KOPT-K1 (cell line): ENCODE results near the gene SLC2A2.

ENCODE experiments used
- H3K27ac ChIP-seq: fragments of 200-600 bp; sonication (generic); 2 replicates; pipeline ENCODE4 v1.5.1; 2016; ENCODE audit warnings: antibody characterized with exemption, mild to moderate bottlenecking, low read depth, low read length; ENCODE audit not compliant: poor library complexity, severe bottlenecking
- H3K36me3 ChIP-seq: fragments of 200-600 bp; sonication (generic); 2 replicates; pipeline ENCODE4 v1.5.1; 2017; ENCODE audit warnings: antibody characterized with exemption, mild to moderate bottlenecking, low read length, moderate library complexity; ENCODE audit not compliant: insufficient read depth
- H3K9me3 ChIP-seq: fragments of 200-600 bp; sonication (generic); 2 replicates; pipeline ENCODE4 v1.5.1; 2017; ENCODE audit warnings: antibody characterized with exemption, low read length, mild to moderate bottlenecking; ENCODE audit not compliant: insufficient read depth, poor library complexity, severe bottlenecking

Gene SLC2A2

GRCh38 chr3:171049861-171050444, 23.4 kb upstream of the SLC2A2 start:
- Histone ChIP-seq H3K36me3 (no peaks in the 10 kb centered on the region), H3K27ac (no peak overlapping the region), H3K9me3 (no peaks in the 10 kb centered on the region)

DNA sequence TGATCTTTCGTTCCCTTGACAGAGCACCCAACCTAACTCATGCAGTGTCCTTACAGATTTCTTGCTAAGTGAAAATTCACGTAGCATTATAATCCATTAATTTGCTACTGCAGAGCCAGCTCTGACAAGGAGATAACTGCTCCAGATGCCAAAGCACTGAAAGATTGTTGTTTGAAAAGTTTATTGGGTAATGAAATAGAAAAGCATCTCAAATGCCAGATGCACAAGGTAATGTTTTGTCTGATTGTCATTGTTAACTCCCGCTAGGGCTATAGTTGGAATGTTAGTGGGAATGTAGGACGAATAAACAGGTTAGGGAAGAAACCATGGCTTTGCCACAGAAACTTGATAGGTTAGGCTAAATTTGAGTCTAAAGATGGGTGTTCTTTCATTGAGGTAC, 20.2 kb upstream of the SLC2A2 start:
- H3K9me3 ChIP-seq: no peaks in the 10 kb centered on the region
- no peak overlapping the region for H3K27ac ChIP-seq
- H3K36me3 ChIP-seq: no peaks in the 10 kb centered on the region

DNA sequence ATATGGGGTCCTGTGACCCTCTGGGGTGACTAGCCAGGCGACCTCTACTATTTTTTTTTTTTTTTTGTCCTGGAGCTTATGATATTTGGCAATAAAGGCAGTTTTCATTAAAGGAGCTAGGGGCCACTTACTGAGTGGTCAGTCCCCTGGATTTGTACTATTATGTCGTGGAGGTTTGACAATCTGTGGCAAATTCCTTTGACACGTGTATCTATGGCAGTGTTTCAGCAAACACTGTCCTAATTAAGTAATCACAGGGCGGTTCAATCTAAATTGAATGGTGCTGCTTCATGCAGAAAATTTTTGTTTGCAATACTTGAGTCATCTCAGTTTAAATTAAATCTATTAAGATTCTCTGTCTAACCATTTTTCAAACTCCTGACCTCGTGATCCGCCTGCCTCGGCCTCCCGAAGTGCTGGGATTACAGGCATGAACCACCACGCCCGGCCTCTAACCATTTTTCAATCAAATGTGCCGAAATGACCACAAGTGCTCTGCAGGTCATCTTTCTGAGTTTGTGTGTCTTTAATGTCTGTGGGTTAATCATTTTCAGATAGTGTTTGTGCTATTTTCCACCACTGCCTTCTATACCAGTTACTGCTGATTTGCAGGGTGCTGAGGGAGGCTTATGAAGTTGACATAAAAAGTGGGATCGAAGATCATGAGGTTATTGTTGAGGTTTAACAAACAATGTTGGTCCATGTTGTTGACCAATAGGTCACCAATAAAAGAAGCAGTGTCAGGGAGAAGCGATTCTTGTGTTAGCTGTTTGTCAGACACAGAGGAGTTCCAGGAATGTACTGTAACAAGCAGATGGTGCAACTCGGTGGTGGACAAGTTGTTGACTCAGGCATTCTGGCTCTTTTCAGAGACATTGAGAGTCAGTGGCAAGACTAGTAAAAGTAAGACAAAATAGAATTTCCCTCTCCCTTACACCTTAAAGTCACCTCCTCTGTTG, 18.6 kb upstream of the SLC2A2 start:
- no peaks in the 10 kb centered on the region for H3K36me3 ChIP-seq
- H3K9me3 ChIP-seq: no peaks in the 10 kb centered on the region
- H3K27ac ChIP-seq: no peak overlapping the region

- no peaks in the 10 kb centered on the region for H3K9me3 ChIP-seq
- H3K36me3 ChIP-seq: no peaks in the 10 kb centered on the region
These were observed 17.9 kb upstream of the SLC2A2 start for GRCh38 chr3:171044384-171044783.

GRCh38 chr3:171039674-171040073, 13.2 kb upstream of the SLC2A2 start:
- H3K27ac ChIP-seq: no peak overlapping the region
- H3K36me3 ChIP-seq: no peaks in the 10 kb centered on the region
- no peaks in the 10 kb centered on the region for H3K9me3 ChIP-seq

More at GRCh38 chr3:171044384-171044783, 17.9 kb upstream of the SLC2A2 start:
- H3K27ac ChIP-seq: no peak overlapping the region

DNA sequence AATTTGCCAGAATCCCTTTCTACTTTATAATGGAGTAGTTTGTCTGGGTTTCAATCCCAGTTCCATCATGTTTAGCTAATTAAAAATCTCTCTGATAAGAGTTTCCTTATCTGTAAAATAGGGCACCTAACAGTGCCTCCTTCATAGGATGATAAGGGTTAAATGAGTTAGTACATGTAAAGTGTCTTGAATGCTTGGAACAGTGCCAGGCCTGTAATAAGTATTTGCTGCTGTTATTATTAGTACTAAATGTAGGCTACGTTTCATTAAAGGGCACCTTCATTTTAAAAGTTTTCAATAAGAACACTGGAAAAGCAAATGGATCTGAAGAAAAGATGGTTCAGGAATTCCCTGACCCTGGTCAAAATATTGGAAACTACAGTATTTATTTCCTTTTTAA, 11.8 kb upstream of the SLC2A2 start:
- no peaks in the 10 kb centered on the region for H3K9me3 ChIP-seq
- no peaks in the 10 kb centered on the region for H3K36me3 ChIP-seq
- no peak overlapping the region for H3K27ac ChIP-seq

- Histone ChIP-seq H3K27ac (no peak overlapping the region), H3K36me3 (no peaks in the 10 kb centered on the region), H3K9me3 (no peaks in the 10 kb centered on the region)
These were observed 2.3 kb upstream of the SLC2A2 start for GRCh38 chr3:171028779-171029232.

- Histone ChIP-seq H3K9me3 (no peaks in the 10 kb centered on the region), H3K27ac (no peak overlapping the region)
These were observed 1.7 kb upstream of the SLC2A2 start for GRCh38 chr3:171028025-171028778.

DNA sequence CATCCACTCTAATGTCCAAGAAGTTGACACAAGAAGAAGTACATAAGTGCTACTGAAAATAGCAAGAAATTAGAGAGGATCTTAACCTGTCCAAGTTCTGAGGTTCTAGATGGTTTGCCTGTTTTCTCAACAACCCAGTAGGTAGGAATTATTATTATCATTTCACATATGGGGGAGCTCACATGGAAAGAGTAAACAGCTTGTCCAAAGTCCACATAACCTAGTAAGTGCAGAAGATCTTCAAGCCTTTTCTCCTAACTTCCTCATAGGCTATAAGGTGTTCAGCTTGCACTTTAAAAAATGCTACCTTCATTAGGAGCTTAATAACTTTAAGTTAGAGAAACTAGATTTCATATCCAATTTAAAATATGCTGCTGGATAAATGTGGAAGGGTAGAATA, 3.0 kb downstream of the SLC2A2 start:
- no peaks in the 10 kb centered on the region for H3K9me3 ChIP-seq
- H3K27ac ChIP-seq: no peak overlapping the region
- H3K36me3 ChIP-seq: no peaks in the 10 kb centered on the region

More at GRCh38 chr3:171028025-171028778, 1.7 kb upstream of the SLC2A2 start:
- H3K36me3 ChIP-seq: no peaks in the 10 kb centered on the region

GRCh38 chr3:171021377-171021776, 5.1 kb downstream of the SLC2A2 start:
- H3K27ac ChIP-seq: no peak overlapping the region
- H3K36me3 ChIP-seq: no peaks in the 10 kb centered on the region
- H3K9me3 ChIP-seq: no peaks in the 10 kb centered on the region

GRCh38 chr3:171018156-171018935, 8.2 kb downstream of the SLC2A2 start:
- Histone ChIP-seq H3K36me3 (no peaks in the 10 kb centered on the region), H3K9me3 (no peaks in the 10 kb centered on the region), H3K27ac (no peak overlapping the region)

DNA sequence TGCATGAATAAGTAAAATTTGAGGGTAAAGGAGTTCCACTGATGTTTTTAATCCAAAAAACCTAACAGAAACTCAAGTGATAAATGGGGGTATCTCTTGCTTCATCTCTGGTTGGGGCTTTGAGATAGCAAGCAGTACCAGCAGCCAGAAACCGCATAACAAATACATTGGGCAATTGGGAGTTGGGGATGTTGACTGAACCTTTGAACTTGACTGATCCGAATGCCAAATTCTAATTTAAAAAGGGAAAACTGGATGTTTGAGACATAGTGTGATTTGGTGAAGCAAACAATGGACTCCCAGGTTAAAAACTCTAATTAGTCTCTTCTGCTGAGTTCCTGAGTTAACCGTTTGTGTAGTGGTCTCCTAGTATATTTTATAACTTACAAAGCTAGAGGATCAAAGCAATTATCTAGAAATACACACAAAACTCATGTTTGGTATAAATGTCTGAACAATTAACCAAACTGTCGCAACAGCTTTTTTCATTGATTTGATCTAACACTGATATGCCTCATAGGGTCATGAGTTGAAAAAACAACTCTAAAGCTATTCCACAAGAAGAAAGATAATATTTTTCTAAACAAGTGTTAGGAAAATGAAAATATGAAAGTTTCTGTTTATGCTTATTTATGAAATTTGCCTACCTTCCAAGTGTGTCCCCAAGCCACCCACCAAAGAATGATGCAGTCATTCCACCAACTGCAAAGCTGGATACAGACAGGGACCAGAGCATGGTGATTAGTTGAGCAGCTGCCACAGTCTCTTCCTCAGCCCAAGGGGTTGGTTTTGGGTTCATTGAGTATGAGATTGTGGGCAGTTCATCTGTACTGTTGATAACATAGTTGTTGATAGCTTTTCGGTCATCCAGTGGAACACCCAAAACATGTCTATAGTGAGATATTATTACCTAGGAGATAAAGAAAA, 12.4 kb downstream of the SLC2A2 start:
- Histone ChIP-seq H3K27ac (no peak overlapping the region), H3K9me3 (no peaks in the 10 kb centered on the region), H3K36me3 (no peaks in the 10 kb centered on the region)

DNA sequence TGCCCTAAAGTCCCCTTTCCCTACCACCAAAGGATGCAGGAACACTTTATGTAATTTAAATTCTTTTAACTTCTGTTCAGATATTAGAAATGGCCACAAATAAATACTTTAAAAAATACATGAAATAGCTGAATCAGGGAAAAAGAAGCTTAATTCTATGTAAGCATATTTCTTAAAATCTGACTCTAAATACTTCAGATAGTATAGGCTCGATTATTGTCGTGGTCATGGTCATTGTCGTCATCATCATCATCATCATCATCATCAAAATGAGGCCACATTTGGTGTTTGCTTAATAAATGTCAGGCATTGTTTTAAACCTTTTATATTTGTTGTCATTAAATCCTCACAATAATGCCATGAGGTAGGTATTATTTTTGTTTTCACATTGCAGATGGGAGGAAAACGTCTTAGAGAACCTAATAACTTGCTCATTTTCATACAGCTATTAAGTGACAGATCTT, 14.6 kb downstream of the SLC2A2 start:
- Histone ChIP-seq H3K36me3 (no peaks in the 10 kb centered on the region), H3K9me3 (no peaks in the 10 kb centered on the region)

More for the DNA sequence above, 14.6 kb downstream of the SLC2A2 start:
- H3K27ac ChIP-seq: no peak overlapping the region
